Ascending aorta (tissue), 2 donors: ENCODE data around the gene ACACA. TPM values are rescaled to one million over a fixed set of nuclear protein-coding genes. Genes with fewer than 3 reads are reported as not detected.
"Not testable (repeated sequence)": the region's sequence is repeated elsewhere in the genome, so short reads cannot be mapped to it uniquely, and the experiment has no call there.

Experiments
- DNase-seq, 2 donors: peaks; one replicate each; pipeline ENCODE4 v3.0.0-alpha.2; 2019; ENCODE audit warnings: low spot score in 2 of 2
- H3K27ac ChIP-seq, 2 donors: fragments of 200-600 bp; sonication (generic); one replicate each; pipeline ENCODE4 v1.5.1; 2016 to 2017; ENCODE audit warnings: mild to moderate bottlenecking in 1 of 2
- H3K27me3 ChIP-seq: fragments of 200-600 bp; sonication (generic); one replicate; pipeline ENCODE4 v1.5.1; 2017
- H3K36me3 ChIP-seq, 2 donors: fragments of 200-600 bp; sonication (generic); one replicate each; pipeline ENCODE4 v1.5.1; 2016
- H3K4me1 ChIP-seq, 2 donors: fragments of 200-600 bp; sonication (generic); one replicate each; pipeline ENCODE4 v1.5.1; 2016 to 2017; ENCODE audit warnings: mild to moderate bottlenecking in 1 of 2
- H3K4me3 ChIP-seq, 2 donors: fragments of 200-600 bp; sonication (generic); one replicate each; pipeline ENCODE4 v1.5.1; 2016 to 2017; ENCODE audit warnings: mild to moderate bottlenecking in 1 of 2
- H3K9me3 ChIP-seq, 2 donors: fragments of 200-600 bp; sonication (generic); one replicate each; pipeline ENCODE4 v1.5.1; 2016
- CTCF ChIP-seq, 3 experiments: fragments of 200-600 bp in 2 of 3; fragments of 450-650 bp in 1 of 3; sonication (generic) in 2 of 3; IDR thresholded peaks; one replicate each; pipeline ENCODE4 v1.5.1; 2016 to 2019; ENCODE audit warnings: antibody characterized with exemption in 3 of 3, mild to moderate bottlenecking in 1 of 3, moderate library complexity in 1 of 3
- intact Hi-C: fragments of 100-400 bp; cut with DNase I; formaldehyde crosslinking; loops from one replicate; pipeline ENCODE4 v1.15.1; 2023
- total RNA-seq: library from RNA; depleted of rRNA; stranded (reverse); fragments of >200 nt; gene quantifications from one replicate; pipeline ENCODE4 v1.1.0, GENCODE V29; 2016

The ACACA gene
- total RNA-seq, 1 donor from 2014 or later, result 69.0 TPM

GRCh38 chr17:37079065-37079708 lies 327.4 kb downstream of the ACACA start:
- H3K4me3 ChIP-seq, result no peak overlapping the region
- peaks cover 0 to 6% of the 10 kb centered on the region in 2 donors for H3K9me3 ChIP-seq
- intact Hi-C loops, result no loop called here
- H3K27me3 ChIP-seq, result no peaks in the 10 kb centered on the region
- TF ChIP-seq CTCF (IDR thresholded peaks at IDR 0.05), result no peak
- DNase-seq, result no peak
- no peaks in the 10 kb centered on the region for H3K36me3 ChIP-seq
- no peaks in the 10 kb centered on the region for H3K4me1 ChIP-seq
- H3K27ac ChIP-seq, result no peak overlapping the region

- intact Hi-C loops, H3K4me3 ChIP-seq, H3K27ac ChIP-seq, H3K36me3 ChIP-seq, DNase-seq, H3K4me1 ChIP-seq, H3K9me3 ChIP-seq, H3K27me3 ChIP-seq: not testable (repeated sequence)
These were observed 333.2 kb downstream of the ACACA start for GRCh38 chr17:37073464-37073863.

GRCh38 chr17:37069087-37069486 lies 337.5 kb downstream of the ACACA start:
- no peak for TF ChIP-seq CTCF (IDR thresholded peaks at IDR 0.05)
- Histone ChIP-seq H3K4me3 (no peak overlapping the region), H3K4me1 (no peaks in the 10 kb centered on the region), H3K9me3 (no peaks in the 10 kb centered on the region), H3K36me3 (no peaks in the 10 kb centered on the region), H3K27ac (no peak overlapping the region), H3K27me3 (no peaks in the 10 kb centered on the region)
- DNase-seq, result no peak
- intact Hi-C loops, result no loop called here

GRCh38 chr17:37068266-37068665 lies 338.4 kb downstream of the ACACA start:
- H3K27me3 ChIP-seq, result no peaks in the 10 kb centered on the region
- H3K4me1 ChIP-seq, result no peaks in the 10 kb centered on the region
- intact Hi-C loops, result no loop called here
- no peaks in the 10 kb centered on the region for H3K9me3 ChIP-seq
- DNase-seq, result no peak
- H3K4me3 ChIP-seq, result no peak overlapping the region
- TF ChIP-seq CTCF (IDR thresholded peaks at IDR 0.05), result no peak
- H3K36me3 ChIP-seq, result no peaks in the 10 kb centered on the region
- no peak overlapping the region for H3K27ac ChIP-seq

- Histone ChIP-seq H3K36me3 (no peaks in the 10 kb centered on the region), H3K4me1 (no peaks in the 10 kb centered on the region), H3K9me3 (no peaks in the 10 kb centered on the region), H3K27me3 (no peaks in the 10 kb centered on the region), H3K27ac (no peak overlapping the region), H3K4me3 (no peak overlapping the region)
- no peak for DNase-seq
- no peak for TF ChIP-seq CTCF (IDR thresholded peaks at IDR 0.05)
- intact Hi-C loops, result no loop called here
These were observed 339.0 kb downstream of the ACACA start for GRCh38 chr17:37067555-37068111.

GRCh38 chr17:37066322-37067255 lies 340.0 kb downstream of the ACACA start:
- Histone ChIP-seq H3K4me3 (no peak overlapping the region), H3K27ac (no peak overlapping the region), H3K4me1 (no peaks in the 10 kb centered on the region), H3K36me3 (no peaks in the 10 kb centered on the region), H3K9me3 (no peaks in the 10 kb centered on the region), H3K27me3 (no peaks in the 10 kb centered on the region)
- TF ChIP-seq CTCF (IDR thresholded peaks at IDR 0.05), result no peak
- no peak for DNase-seq
- intact Hi-C loops, result no loop called here
